SH-SY5Y (cell line): Measurements from ENCODE around the gene PNLIPRP3.

Experiments
- GATA2 ChIP-seq: IDR thresholded peaks from 2 replicates; pipeline ENCODE4 v1.6.1; 2011; ENCODE audit warnings: mild to moderate bottlenecking, low read depth, low read length
- GATA3 ChIP-seq: IDR thresholded peaks from 2 replicates; pipeline ENCODE4 v1.6.1; 2011; ENCODE audit warnings: low read depth, mild to moderate bottlenecking, low read length, moderate library complexity

DNA sequence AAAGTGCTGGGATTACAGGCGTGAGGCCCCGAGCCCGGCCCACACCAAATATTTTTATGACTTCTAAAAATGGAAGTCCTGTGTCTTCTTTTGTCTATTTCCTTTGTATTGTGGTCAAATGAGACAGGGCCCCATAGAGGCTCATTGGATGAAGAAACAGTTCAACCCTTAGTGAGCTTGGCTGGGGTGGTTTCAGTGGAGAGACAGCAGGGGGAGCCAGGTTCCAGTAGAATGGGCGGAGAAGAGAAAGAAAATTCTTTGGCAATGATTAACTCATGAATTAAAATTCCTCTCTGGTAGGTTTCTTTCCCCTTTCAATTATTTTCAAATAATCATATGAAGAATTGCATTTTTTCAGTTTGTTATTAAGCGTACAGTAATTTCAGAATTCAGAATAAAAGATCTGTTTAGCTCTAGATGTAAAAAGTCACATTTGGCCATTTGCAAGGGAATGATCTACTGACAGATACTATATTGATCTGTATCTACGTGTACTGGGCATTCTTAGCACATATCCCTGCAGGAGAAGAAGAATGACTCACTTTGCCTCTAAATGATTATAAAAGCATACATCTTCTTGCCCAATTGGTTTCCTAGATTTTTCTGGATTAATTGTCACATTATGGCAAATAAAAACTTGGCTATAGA is 43.2 kb downstream of the PNLIPRP3 start:
- TF ChIP-seq GATA2 (no peak), GATA3 (no peak)
